HG02938 (cell line): ENCODE data around the gene CHST4.
"Not testable (repeated sequence)": the region's sequence is repeated elsewhere in the genome, so short reads cannot be mapped to it uniquely, and the experiment has no call there.

ENCODE experiments used
- ATAC-seq: cut with Tn5 transposase; IDR thresholded peaks from one replicate; pipeline ENCODE4 v1.9.1; 2021; ENCODE audit warnings: mild to moderate bottlenecking, moderate library complexity; ENCODE audit not compliant: unreplicated experiment

Gene CHST4

DNA sequence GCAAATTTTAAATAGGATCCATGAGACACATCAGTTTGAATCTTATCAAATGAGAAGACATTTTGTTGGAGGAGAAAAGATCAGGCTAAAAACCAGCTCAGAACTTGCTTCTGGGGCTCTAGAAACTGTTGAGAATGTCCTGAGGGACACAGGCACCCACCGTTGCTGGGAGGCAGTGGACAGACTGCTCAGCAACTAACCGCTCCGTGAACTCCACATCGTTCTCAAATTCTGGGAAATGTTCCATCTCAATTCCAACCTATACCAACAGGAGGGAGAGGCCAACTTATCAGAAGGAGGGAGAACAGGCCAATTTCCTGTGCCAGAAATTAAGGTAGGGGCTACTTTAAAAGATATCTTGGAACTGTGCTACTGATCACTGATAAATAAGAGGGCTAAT, 42.3 kb downstream of the CHST4 start:
- no peak for ATAC-seq

DNA sequence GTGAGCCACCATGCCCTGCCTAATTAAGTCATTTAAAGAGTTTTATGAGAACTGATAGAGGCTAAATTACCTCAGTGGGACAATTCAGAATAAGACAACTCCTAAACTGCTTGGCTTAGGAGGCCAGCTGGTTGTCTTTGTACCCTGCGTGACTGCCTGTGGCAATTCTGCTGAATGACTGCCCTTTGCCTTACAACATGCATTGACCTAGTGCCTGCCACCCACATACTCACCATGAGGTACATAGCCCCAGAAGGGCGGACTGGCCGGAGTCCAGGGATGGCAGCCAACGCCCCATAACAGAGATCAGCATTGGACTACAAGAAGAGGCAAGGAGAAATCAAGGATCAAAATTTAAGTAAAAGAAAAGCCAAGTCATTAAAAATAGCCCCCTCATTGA, 43.4 kb downstream of the CHST4 start:
- ATAC-seq: no peak

- no peak for ATAC-seq
These were observed 43.9 kb downstream of the CHST4 start for GRCh38 chr16:71570144-71570543.

GRCh38 chr16:71572497-71573116, 46.4 kb downstream of the CHST4 start:
- ATAC-seq: no peak

GRCh38 chr16:71573387-71574094, 47.3 kb downstream of the CHST4 start:
- no peak for ATAC-seq

GRCh38 chr16:71574702-71575101, 48.5 kb downstream of the CHST4 start:
- no peak for ATAC-seq

GRCh38 chr16:71576971-71577370, 50.7 kb downstream of the CHST4 start, which contains the start of gene TAT:
TSS of gene TAT (minus strand) at chr16:71577092. CDS start at chr16:71576415, 677 bp downstream.
- no peak for ATAC-seq

DNA sequence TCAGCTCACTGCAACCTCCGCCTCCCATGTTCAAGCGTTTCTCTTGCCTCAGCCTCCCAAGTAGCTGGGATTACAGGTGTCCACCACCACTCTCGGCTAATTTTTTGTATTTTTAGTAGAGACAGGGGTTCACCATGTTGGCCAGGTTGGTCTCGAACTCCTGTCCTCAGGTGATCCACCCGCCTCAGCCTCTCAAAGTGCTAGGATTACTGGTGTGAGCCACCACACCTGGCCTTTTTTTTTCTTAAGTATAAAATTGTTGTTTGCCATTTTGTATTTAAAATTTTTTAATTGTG, 56.3 kb downstream of the CHST4 start:
- ATAC-seq: not testable (repeated sequence)

- ATAC-seq: no peak
These were observed 58.5 kb downstream of the CHST4 start for GRCh38 chr16:71584543-71585317.

DNA sequence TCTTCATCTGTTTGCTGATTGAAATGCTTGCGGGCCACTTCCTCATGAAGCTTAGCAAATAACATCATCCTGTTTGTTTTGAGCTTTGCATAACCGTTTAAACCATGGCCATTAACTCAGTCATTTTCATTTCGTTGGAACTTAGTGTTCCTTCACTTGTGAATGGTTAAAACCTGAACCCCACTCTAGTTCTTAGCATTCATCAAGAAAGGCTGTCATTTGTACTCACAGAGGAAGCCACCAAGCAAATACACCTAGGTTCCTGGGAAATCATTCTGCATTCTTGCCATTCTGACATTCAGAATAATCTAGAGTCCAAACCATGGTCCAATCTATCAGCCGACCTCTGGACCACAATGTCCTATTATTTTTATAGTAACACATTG, 59.1 kb downstream of the CHST4 start:
- no peak for ATAC-seq
